GM12878 (cell line): ENCODE measurements around the gene XRCC4.

Source experiments
- CEBPB ChIP-seq, 2 experiments: fragments of 150-350 bp in 1 of 2; IDR thresholded peaks; 2 replicates each; pipeline ENCODE4 v1.6.1; 2012 to 2014; ENCODE audit warnings: low read depth in 2 of 2, low read length in 2 of 2, borderline replicate concordance in 1 of 2, inconsistent platforms in 1 of 2
- CTCF ChIP-seq, 3 experiments: IDR thresholded peaks in 2 of 3; conservative IDR thresholded peaks in 1 of 3; 2 replicates each; pipeline ENCODE4 v1.5.1; 2011; ENCODE audit warnings: low read depth in 3 of 3, low read length in 3 of 3, mild to moderate bottlenecking in 3 of 3, control low read depth in 2 of 3, moderate library complexity in 2 of 3, inconsistent platforms in 1 of 3, mixed read lengths in 1 of 3; ENCODE audit not compliant: control insufficient read depth in 2 of 3, insufficient read depth in 1 of 3; ENCODE audit errors: extremely low read depth in 1 of 3
- ELK1 ChIP-seq: IDR thresholded peaks from 2 replicates; pipeline ENCODE4 v1.6.1; 2012; ENCODE audit warnings: low read depth, low read length, improper control_type of control experiment
- EZH2 ChIP-seq: IDR thresholded peaks from 2 replicates; pipeline ENCODE4 v1.6.1; 2012; ENCODE audit warnings: low read depth, mild to moderate bottlenecking, control low read depth, inconsistent platforms, low read length, borderline replicate concordance; ENCODE audit not compliant: control insufficient read depth
- MTA3 ChIP-seq: IDR thresholded peaks from 2 replicates; pipeline ENCODE4 v1.6.1; 2012; ENCODE audit warnings: low read length, inconsistent platforms, borderline replicate concordance
- NRF1 ChIP-seq: conservative IDR thresholded peaks from 2 replicates; pipeline ENCODE4 v1.6.1; 2011; ENCODE audit warnings: mild to moderate bottlenecking, low read depth, low read length, improper control_type of control experiment
- POLR2A ChIP-seq: IDR thresholded peaks from 2 replicates; pipeline ENCODE4 v1.6.1; 2011; ENCODE audit warnings: low read depth, mild to moderate bottlenecking, low read length
- SRF ChIP-seq, 2 experiments: IDR thresholded peaks; 2 replicates each; pipeline ENCODE4 v1.6.1; 2011; ENCODE audit warnings: low read depth in 2 of 2, low read length in 2 of 2, mild to moderate bottlenecking in 1 of 2, moderate library complexity in 1 of 2
- TF ChIP-seq, protein P1 (sequence below): IDR thresholded peaks from 2 replicates; pipeline ENCODE4 v1.6.1; 2011; ENCODE audit warnings: borderline replicate concordance, low read depth, mild to moderate bottlenecking, moderate library complexity, mixed read lengths, low read length; ENCODE audit not compliant: insufficient read depth; ENCODE audit errors: extremely low read length

GRCh38 chr5:83374547-83374946 lies 297.2 kb downstream of the XRCC4 start:
- TF ChIP-seq CTCF (IDR thresholded peaks at IDR 0.05 in 2 of 3, conservative IDR thresholded peaks at IDR 0.05 in 1 of 3; ENCODE audit: control insufficient read depth in 2 of 3, extremely low read depth in 1 of 3, insufficient read depth in 1 of 3, low read depth in 3 of 3, low read length in 3 of 3) (no peak), NRF1 (no peak), SRF (IDR thresholded peaks at IDR 0.05; ENCODE audit: low read depth in 2 of 2, low read length in 2 of 2) (no peak), EZH2 (no peak), MTA3 (no peak), POLR2A (no peak), CEBPB (IDR thresholded peaks at IDR 0.05; ENCODE audit: borderline replicate concordance in 1 of 2, low read depth in 2 of 2, low read length in 2 of 2) (no peak), ELK1 (no peak)
- TF ChIP-seq, protein P1, sequence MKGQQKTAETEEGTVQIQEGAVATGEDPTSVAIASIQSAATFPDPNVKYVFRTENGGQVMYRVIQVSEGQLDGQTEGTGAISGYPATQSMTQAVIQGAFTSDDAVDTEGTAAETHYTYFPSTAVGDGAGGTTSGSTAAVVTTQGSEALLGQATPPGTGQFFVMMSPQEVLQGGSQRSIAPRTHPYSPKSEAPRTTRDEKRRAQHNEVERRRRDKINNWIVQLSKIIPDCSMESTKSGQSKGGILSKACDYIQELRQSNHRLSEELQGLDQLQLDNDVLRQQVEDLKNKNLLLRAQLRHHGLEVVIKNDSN: no peak
